T1000 (cell line): ENCODE data around the gene FHIT.

Experiments used
- DNase-seq: peaks from one replicate; lab custom pipeline; 2025; ENCODE audit warnings: mixed read lengths; lab: John Stamatoyannopoulos, UW

FHIT gene

GRCh38 chr3:60622349-60622748 is 628.9 kb downstream of the FHIT start:
- no peak for DNase-seq

GRCh38 chr3:60617188-60617587 is 634.1 kb downstream of the FHIT start:
- no peak for DNase-seq

- no peak for DNase-seq
Measured at GRCh38 chr3:60613769-60614303, 637.4 kb downstream of the FHIT start.

GRCh38 chr3:60610441-60611112 is 640.7 kb downstream of the FHIT start:
- DNase-seq: peak; percentile 46

GRCh38 chr3:60609446-60609845 is 641.8 kb downstream of the FHIT start:
- peak; percentile 6 for DNase-seq

GRCh38 chr3:60603860-60604259 is 647.4 kb downstream of the FHIT start:
- no peak for DNase-seq

GRCh38 chr3:60600848-60601247 is 650.4 kb downstream of the FHIT start:
- no peak for DNase-seq

- no peak for DNase-seq
Measured at GRCh38 chr3:60599586-60599985, 651.7 kb downstream of the FHIT start.

- no peak for DNase-seq
Measured at GRCh38 chr3:60598671-60599070, 652.6 kb downstream of the FHIT start.

GRCh38 chr3:60594025-60594424 is 657.2 kb downstream of the FHIT start:
- DNase-seq: no peak

GRCh38 chr3:60591267-60591666 is 660.0 kb downstream of the FHIT start:
- no peak for DNase-seq

GRCh38 chr3:60588806-60589205 is 662.4 kb downstream of the FHIT start:
- peak; percentile 23 for DNase-seq

GRCh38 chr3:60585918-60586317 is 665.3 kb downstream of the FHIT start:
- DNase-seq: no peak

- no peak for DNase-seq
Measured at GRCh38 chr3:60584250-60584649, 667.0 kb downstream of the FHIT start.

- DNase-seq: no peak
Measured at GRCh38 chr3:60582288-60582687, 669.0 kb downstream of the FHIT start.

GRCh38 chr3:60580809-60581208 is 670.4 kb downstream of the FHIT start:
- DNase-seq: no peak

GRCh38 chr3:60579734-60580133 is 671.5 kb downstream of the FHIT start:
- DNase-seq: no peak

GRCh38 chr3:60578936-60579335 is 672.3 kb downstream of the FHIT start:
- DNase-seq: no peak

GRCh38 chr3:60577601-60578000 is 673.7 kb downstream of the FHIT start:
- DNase-seq: no peak

GRCh38 chr3:60575718-60576272 is 675.5 kb downstream of the FHIT start:
- DNase-seq: no peak

GRCh38 chr3:60574046-60574769 is 677.0 kb downstream of the FHIT start:
- DNase-seq: no peak

- DNase-seq: no peak
Measured at GRCh38 chr3:60573494-60573893, 677.8 kb downstream of the FHIT start.

GRCh38 chr3:60571511-60571910 is 679.7 kb downstream of the FHIT start:
- no peak for DNase-seq
